Epithelial cell of proximal tubule (primary cell): ENCODE data around the gene MID1. TPM values are rescaled to one million over a fixed set of nuclear protein-coding genes. Genes with fewer than 3 reads are reported as not detected.

Experiments
- DNase-seq: peaks from one replicate; pipeline ENCODE4 v3.0.0-alpha.2; 2011; ENCODE audit warnings: low read depth
- H3K4me3 ChIP-seq: 2 replicates; pipeline ENCODE4 v1.5.1; 2011; ENCODE audit warnings: low read depth, mild to moderate bottlenecking, low read length
- CTCF ChIP-seq: conservative IDR thresholded peaks from 2 replicates; pipeline ENCODE4 v1.5.1; 2012; ENCODE audit warnings: low read depth, mild to moderate bottlenecking, low read length
- total RNA-seq: library from RNA; depleted of rRNA; stranded (reverse); fragments of >200 nt; gene quantifications from 2 replicates; pipeline ENCODE4 v1.2.3, GENCODE V29; 2015

MID1 gene
- total RNA-seq, 1 donor from 2014 or later: 9.7 TPM

GRCh38 chrX:10617999-10618351 lies 2.4 kb downstream of the MID1 start:
- H3K4me3 ChIP-seq: peak overlapping the region; percentile 72
- DNase-seq: no peak
- TF ChIP-seq CTCF: no peak

GRCh38 chrX:10617186-10617998 lies 3.0 kb downstream of the MID1 start:
- H3K4me3 ChIP-seq: no peak overlapping the region
- no peak for DNase-seq
- TF ChIP-seq CTCF: no peak

DNA sequence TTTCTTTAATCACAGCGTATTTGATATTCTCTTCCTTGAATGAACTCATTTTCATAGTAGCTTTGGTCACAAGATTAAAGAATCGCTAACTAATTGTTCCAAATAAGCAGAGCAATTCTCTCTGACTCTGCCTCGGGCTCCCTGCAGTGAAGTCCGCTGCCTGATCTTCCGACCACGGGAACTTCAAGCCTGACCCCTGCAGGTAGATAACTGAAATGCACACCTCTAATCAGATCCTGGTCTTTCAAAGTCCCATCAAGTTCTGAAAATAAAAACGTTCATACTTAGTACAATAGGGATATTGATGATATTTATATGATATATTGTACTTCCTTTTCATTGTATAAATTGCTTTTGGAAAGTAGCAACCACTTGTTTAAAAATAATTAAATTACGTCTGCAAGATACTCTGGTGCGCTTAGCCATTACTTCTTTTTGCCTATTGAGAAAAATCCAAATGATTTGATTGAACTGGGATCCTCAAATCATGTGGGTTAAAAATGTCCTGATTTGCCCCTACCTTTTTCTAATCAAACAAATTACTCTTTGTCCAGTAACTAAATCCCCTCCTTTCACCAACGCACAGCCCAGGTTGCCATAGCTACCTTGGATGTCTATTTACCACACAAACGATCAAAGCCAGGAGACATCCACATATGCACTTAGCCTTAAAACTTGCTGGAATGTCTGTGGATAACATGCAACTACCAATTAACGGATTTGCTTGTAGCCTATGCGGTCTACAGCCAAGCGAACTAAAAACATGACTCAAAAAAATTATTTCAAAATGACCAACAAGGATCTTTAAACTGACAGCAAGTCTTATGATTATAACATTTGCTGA lies 4.2 kb downstream of the MID1 start:
- peak; percentile 68 for TF ChIP-seq CTCF
- peak overlapping the region; percentile 25 for H3K4me3 ChIP-seq
- DNase-seq: no peak

DNA sequence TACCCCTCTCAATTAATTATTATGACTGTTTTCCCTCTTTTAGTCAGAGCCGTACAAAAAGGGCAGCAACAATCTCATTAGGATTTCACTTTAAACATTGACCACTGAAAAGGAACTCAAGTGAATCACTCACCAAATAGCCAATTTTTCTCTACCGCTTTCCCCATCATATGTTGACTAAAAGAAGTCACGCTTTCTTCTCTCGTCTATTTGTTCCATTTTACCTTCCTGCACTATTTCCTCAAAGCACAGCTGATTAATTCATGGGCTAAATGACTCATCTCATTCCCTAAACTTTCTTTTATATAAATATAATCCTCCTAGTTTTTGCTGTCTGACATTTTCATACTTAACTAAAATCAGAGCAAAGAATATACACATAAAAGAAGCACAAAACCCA lies 8.2 kb downstream of the MID1 start:
- no peak for DNase-seq
- H3K4me3 ChIP-seq: peak overlapping the region; percentile 4
- TF ChIP-seq CTCF: no peak

DNA sequence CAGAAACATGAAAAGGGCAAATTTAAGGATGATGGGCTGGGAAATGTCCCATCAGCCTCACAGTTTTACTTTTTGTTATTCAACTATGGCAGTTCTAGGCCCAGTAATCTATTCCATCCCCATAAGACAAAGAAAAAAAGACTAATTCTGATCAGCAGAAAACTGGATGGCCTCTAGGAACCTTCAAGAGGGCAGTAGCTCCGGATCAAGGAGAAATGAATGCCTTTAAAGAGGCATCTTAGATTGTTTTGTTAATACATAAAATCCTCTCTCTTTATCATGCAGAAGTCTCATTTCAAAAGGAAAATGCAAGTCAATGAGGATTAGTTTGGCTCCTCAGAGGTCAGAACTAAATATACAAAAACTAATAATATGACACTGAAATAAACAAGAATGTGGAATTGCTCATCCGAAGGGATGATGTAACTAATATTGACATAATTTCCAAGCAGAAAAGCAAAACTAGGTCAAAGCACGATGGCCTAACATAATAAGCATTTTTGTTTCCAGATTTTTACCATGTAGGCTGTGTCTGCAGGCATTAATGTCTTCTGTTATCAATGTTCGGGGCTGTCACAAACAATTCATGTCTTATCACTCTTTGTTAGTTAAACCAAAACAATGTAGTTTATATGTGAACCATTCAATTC lies 8.8 kb downstream of the MID1 start:
- DNase-seq: no peak
- no peak for TF ChIP-seq CTCF
- peak overlapping the region; percentile 4 for H3K4me3 ChIP-seq

- no peak for TF ChIP-seq CTCF
- no peak overlapping the region for H3K4me3 ChIP-seq
- no peak for DNase-seq
Observed at GRCh38 chrX:10608099-10608498, 12.3 kb downstream of the MID1 start.
